CD4-positive, CD25-positive, alpha-beta regulatory T cell (primary cell): ENCODE measurements around the gene EML1. TPM values are rescaled to one million over a fixed set of nuclear protein-coding genes. Genes with fewer than 3 reads are reported as not detected.

ENCODE experiments used
- ATAC-seq, 2 donors: fragments of 150-1000 bp; cut with Tn5 transposase; one replicate each; pipeline ENCODE4 v1.10.0; 2021; ENCODE audit warnings: low read depth in 2 of 2, moderate number of reproducible peaks in 2 of 2, moderate library complexity in 1 of 2
- DNase-seq, 3 donors: peaks; one replicate each; pipeline versions ENCODE4 v3.0.0 to v3.0.0-alpha.2; 2012 to 2022; ENCODE audit warnings: mixed read lengths in 1 of 3
- H3K27ac ChIP-seq: one replicate; pipeline ENCODE4 v1.7.0; 2013; ENCODE audit warnings: mild to moderate bottlenecking, low read length; ENCODE audit not compliant: insufficient read depth, poor library complexity, severe bottlenecking
- H3K27me3 ChIP-seq: one replicate; pipeline ENCODE4 v1.7.0; 2013; ENCODE audit warnings: low read length; ENCODE audit not compliant: control insufficient read depth, insufficient read depth
- H3K36me3 ChIP-seq: one replicate; pipeline ENCODE4 v1.7.0; 2013; ENCODE audit warnings: mild to moderate bottlenecking, low read length, moderate library complexity; ENCODE audit not compliant: control insufficient read depth, insufficient read depth
- H3K4me1 ChIP-seq: 2 replicates; pipeline ENCODE4 v1.7.0; 2013; ENCODE audit warnings: mild to moderate bottlenecking, low read length; ENCODE audit not compliant: insufficient read depth, control insufficient read depth, poor library complexity, severe bottlenecking
- H3K4me3 ChIP-seq: one replicate; pipeline ENCODE4 v1.7.0; 2013; ENCODE audit warnings: low read depth, mild to moderate bottlenecking, low read length, moderate library complexity
- H3K9me3 ChIP-seq, 2 experiments: 1 replicate in 1 of 2; 2 replicates in 1 of 2; pipeline ENCODE4 v1.7.0; 2013; ENCODE audit warnings: low read length in 2 of 2, mild to moderate bottlenecking in 1 of 2, moderate library complexity in 1 of 2; ENCODE audit not compliant: control insufficient read depth in 2 of 2
- H3K27ac Mint-ChIP-seq, 3 donors: one replicate each; pipeline ENCODE4 v1.8.0; 2020 to 2022; ENCODE audit warnings: mild to moderate bottlenecking in 3 of 3, mixed read lengths in 3 of 3, moderate library complexity in 2 of 3
- H3K27me3 Mint-ChIP-seq: one replicate; pipeline ENCODE4 v1.8.0; 2022; ENCODE audit warnings: mild to moderate bottlenecking, mixed read lengths
- H3K36me3 Mint-ChIP-seq: one replicate; pipeline ENCODE4 v1.8.0; 2020; ENCODE audit warnings: mixed read lengths
- H3K4me1 Mint-ChIP-seq, 4 donors: one replicate each; pipeline ENCODE4 v1.8.0; 2020 to 2022; ENCODE audit warnings: mixed read lengths in 4 of 4, mild to moderate bottlenecking in 1 of 4
- H3K4me3 Mint-ChIP-seq, 4 donors: one replicate each; pipeline ENCODE4 v1.8.0; 2020 to 2022; ENCODE audit warnings: mild to moderate bottlenecking in 4 of 4, mixed read lengths in 4 of 4, moderate library complexity in 3 of 4
- H3K9me3 Mint-ChIP-seq, 7 donors: one replicate each; pipeline ENCODE4 v1.8.0; 2020 to 2022; ENCODE audit warnings: mixed read lengths in 7 of 7, mild to moderate bottlenecking in 3 of 7, moderate library complexity in 2 of 7
- polyA plus RNA-seq, 4 donors: library from polyadenylated mRNA; unstranded; fragments of 300-500 nt; fragmentation: Illumina TruSeq; gene quantifications; one replicate each; pipeline ENCODE4 v1.2.3, GENCODE V29; 2021
- total RNA-seq: library from RNA; stranded (reverse); gene quantifications from one replicate; pipeline ENCODE4 v1.2.3, GENCODE V29; 2022

The EML1 gene
- total and polyA plus RNA-seq, 5 donors from 2014 or later: not detected

DNA sequence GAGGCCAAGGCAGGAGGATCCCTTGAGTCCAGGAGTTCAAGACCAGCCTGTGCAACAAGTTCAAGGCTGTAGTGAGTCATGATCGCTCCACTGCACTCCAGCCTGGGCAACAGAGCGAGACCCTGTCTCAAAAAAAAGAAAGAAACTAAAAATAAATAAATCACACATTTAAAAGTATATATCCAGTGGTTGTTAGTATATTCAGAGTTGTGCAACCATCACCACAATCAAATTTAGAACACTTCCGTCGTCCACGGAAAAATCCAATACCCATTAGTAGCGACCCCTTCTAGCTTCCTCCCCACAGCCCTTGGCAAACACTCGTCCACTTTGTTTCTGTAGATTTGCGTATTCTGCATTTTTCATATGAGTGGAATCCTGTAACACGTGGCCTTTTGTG, 44.7 kb upstream of the EML1 start:
- H3K27me3 ChIP-seq: peaks cover 4% of the 10 kb centered on the region
- no peaks in the 10 kb centered on the region for H3K36me3 ChIP-seq
- Mint-ChIP-seq H3K4me1 (peaks cover 0 to 17% (median 3%) of the 10 kb centered on the region in 4 donors), H3K27me3 (peaks cover 29% of the 10 kb centered on the region), H3K9me3 (no peaks in the 10 kb centered on the region), H3K4me3 (no peak overlapping the region), H3K27ac (no peak overlapping the region), H3K36me3 (no peaks in the 10 kb centered on the region)
- no peaks in the 10 kb centered on the region for H3K9me3 ChIP-seq
- peaks cover 4% of the 10 kb centered on the region for H3K4me1 ChIP-seq
- ATAC-seq: no peak
- H3K4me3 ChIP-seq: no peak overlapping the region
- H3K27ac ChIP-seq: no peak overlapping the region
- no peak for DNase-seq

DNA sequence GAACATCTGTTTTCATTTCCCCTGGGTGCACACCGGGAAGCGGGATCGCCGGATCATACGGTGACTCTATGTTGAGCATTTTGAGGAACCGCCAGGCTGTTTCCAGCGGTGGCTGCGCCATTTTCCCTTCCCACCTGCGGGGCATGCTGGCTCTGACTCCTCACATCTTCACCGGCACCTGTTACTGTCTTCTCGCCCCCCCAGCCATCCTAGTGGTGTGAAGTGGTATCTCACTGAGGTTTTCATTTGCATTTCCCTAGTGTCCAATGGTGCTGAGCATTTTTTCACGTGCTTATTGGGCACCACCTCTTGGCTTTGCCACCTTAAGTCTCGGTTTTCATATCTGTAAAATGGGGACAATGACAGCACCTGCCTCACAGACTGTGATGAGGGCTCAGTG, 44.1 kb upstream of the EML1 start:
- no peak overlapping the region for H3K4me3 ChIP-seq
- no peaks in the 10 kb centered on the region for H3K9me3 ChIP-seq
- peaks cover 35% of the 10 kb centered on the region for H3K27me3 Mint-ChIP-seq
- no peak overlapping the region for H3K27ac ChIP-seq
- no peak overlapping the region for H3K4me3 Mint-ChIP-seq
- H3K4me1 Mint-ChIP-seq: peaks cover 0 to 17% (median 3%) of the 10 kb centered on the region in 4 donors
- peaks cover 4% of the 10 kb centered on the region for H3K27me3 ChIP-seq
- H3K36me3 ChIP-seq: no peaks in the 10 kb centered on the region
- ATAC-seq (no peak), DNase-seq (no peak)
- H3K36me3 Mint-ChIP-seq: no peaks in the 10 kb centered on the region
- peaks cover 4% of the 10 kb centered on the region for H3K4me1 ChIP-seq
- H3K27ac Mint-ChIP-seq: no peak overlapping the region
- no peaks in the 10 kb centered on the region for H3K9me3 Mint-ChIP-seq

DNA sequence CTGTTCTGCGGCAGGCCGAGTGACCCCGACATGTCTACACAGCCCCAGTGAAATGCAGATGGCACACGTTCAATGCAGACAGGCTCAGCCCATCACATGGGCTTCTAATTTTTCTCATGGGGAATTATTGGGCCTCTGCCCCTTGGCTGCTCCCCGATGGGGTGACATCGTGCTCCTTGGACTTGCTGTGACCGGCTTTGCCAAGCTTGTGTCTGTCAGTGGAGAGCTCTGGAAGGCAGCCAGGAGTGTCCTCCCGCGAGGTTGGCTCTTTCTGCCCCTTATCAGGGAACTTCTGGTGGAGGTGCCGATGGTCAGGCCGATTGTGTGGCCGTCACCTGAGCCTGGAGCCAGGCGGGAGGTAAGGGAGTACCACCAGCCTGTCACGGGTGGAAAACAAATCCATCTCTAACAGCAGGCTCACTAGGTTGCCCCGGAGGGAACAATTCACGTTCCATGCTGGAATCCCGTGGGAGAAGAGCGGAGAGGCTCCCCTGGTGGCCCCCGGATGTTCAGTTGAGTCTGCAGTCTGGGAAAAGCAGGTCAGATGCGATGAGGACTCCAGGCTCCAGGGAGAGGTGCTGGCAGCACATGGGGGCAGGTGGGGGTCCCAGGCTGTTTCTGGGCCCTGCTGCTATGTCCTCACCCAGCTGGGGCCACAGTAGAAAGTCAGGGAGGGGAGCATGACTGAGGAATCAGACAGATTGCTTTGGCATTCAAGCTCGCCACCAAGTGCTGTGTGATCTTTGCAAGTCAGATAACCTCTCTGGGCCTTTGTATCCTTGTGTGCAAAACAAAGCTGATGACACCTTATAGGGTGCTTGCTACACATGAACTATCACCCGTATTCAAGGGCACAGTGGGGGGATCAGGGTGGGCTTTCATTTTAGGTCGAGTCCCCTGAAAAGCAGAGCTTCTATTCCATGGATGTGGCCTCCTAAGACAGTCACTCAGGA, 43.2 kb upstream of the EML1 start:
- Histone ChIP-seq H3K4me3 (no peak overlapping the region), H3K9me3 (no peaks in the 10 kb centered on the region), H3K36me3 (no peaks in the 10 kb centered on the region), H3K4me1 (peaks cover 4% of the 10 kb centered on the region), H3K27me3 (peaks cover 4% of the 10 kb centered on the region), H3K27ac (no peak overlapping the region)
- peaks cover 0 to 17% (median 3%) of the 10 kb centered on the region in 4 donors for H3K4me1 Mint-ChIP-seq
- no peak overlapping the region for H3K4me3 Mint-ChIP-seq
- H3K27ac Mint-ChIP-seq: no peak overlapping the region
- no peaks in the 10 kb centered on the region for H3K9me3 Mint-ChIP-seq
- no peak for DNase-seq
- H3K27me3 Mint-ChIP-seq: peaks cover 31% of the 10 kb centered on the region
- H3K36me3 Mint-ChIP-seq: no peaks in the 10 kb centered on the region
- ATAC-seq: no peak

DNA sequence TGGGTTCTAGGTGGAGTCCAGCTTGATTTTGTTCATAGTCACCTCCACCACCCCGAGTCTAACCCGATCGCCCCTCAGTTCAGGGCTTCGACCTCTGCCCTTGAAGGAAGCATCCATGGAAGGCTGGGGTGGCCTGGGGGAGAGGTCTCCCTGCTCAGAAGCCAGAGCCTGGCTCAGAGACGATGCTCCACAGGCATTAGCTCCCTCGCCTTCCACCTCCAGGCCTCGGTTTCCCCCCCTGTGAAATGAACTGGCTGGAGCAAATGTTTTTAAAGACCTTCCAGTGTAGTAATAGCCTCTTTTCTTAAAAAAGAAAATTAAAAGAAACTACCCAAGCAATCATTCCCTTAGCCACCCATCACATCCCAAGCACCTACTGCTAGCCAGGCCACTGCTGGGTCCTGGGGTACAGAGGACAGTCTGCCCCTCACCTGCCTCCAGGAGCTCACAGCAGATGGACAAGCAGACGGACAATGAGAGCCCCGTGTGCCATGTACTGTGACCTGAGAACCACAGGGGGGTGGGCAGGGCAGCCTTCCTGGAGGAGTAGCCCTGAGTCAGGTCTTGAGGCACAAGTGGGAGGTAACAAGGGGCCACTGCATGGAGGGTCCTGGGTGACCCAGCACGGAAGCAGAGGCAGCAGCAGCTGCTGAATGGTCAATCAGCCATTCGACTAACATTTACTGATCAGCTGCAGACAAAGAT, 42.3 kb upstream of the EML1 start:
- no peaks in the 10 kb centered on the region for H3K9me3 ChIP-seq
- Mint-ChIP-seq H3K27me3 (peaks cover 28% of the 10 kb centered on the region), H3K9me3 (no peaks in the 10 kb centered on the region), H3K4me3 (no peak overlapping the region), H3K27ac (no peak overlapping the region), H3K36me3 (no peaks in the 10 kb centered on the region), H3K4me1 (peaks cover 0 to 16% (median 3%) of the 10 kb centered on the region in 4 donors)
- H3K27ac ChIP-seq: no peak overlapping the region
- no peaks in the 10 kb centered on the region for H3K36me3 ChIP-seq
- no peak overlapping the region for H3K4me3 ChIP-seq
- H3K27me3 ChIP-seq: no peaks in the 10 kb centered on the region
- H3K4me1 ChIP-seq: peaks cover 4% of the 10 kb centered on the region
- DNase-seq (no peak), ATAC-seq (no peak)

DNA sequence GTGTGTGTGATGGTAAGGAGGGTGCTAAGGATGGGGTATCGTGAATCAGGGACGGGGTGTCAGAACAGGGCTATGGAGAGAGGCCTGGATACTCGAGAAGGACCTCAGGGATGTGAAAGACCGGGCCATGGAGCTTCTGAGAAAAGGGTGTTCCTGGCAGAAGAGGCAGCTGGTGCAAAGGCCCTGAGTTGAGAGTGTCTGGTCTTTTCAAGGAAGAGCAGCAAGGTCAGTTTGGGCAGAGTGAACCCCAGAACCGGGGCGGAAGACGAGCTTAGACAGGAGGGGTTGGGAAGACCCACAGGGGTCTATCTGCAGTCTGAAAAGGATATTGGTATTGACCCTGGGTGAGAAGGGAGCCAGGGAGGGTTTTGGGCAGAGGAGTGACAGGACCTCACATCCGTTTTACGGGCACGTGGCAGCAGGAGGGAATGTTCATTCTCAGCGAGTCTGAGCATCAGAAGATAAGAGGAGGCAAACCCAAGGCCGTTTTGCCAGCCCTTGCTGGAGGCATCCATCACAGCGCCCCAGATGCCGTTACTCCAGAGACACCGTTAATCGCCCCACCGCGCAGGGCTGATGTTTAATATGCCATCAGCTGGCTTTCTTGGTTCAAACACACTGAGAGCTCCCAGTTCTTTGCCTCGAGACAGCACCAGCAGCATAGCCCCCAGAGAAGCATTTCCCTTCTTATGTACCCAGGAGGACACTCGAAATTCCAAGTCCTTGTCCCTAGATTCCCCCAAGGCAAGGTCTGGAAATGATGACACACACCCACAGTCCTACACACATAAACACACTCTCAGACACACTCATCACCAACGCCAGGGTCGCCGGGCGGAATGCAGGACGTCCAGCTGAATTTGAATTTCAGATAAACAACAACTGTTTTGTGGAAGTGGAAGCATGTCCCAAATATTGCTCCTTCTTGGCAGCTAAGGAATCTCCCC, 41.4 kb upstream of the EML1 start:
- peak overlapping the region in 1 of 3 donors; percentile 21 for H3K27ac Mint-ChIP-seq
- no peaks in the 10 kb centered on the region for H3K9me3 Mint-ChIP-seq
- Histone ChIP-seq H3K4me3 (no peak overlapping the region), H3K36me3 (no peaks in the 10 kb centered on the region), H3K27ac (no peak overlapping the region), H3K27me3 (no peaks in the 10 kb centered on the region), H3K4me1 (peaks cover 1% of the 10 kb centered on the region), H3K9me3 (no peaks in the 10 kb centered on the region)
- ATAC-seq (no peak), DNase-seq (no peak)
- peaks cover 0 to 9% (median 1%) of the 10 kb centered on the region in 4 donors for H3K4me1 Mint-ChIP-seq
- H3K36me3 Mint-ChIP-seq: no peaks in the 10 kb centered on the region
- peaks cover 28% of the 10 kb centered on the region for H3K27me3 Mint-ChIP-seq
- H3K4me3 Mint-ChIP-seq: no peak overlapping the region

DNA sequence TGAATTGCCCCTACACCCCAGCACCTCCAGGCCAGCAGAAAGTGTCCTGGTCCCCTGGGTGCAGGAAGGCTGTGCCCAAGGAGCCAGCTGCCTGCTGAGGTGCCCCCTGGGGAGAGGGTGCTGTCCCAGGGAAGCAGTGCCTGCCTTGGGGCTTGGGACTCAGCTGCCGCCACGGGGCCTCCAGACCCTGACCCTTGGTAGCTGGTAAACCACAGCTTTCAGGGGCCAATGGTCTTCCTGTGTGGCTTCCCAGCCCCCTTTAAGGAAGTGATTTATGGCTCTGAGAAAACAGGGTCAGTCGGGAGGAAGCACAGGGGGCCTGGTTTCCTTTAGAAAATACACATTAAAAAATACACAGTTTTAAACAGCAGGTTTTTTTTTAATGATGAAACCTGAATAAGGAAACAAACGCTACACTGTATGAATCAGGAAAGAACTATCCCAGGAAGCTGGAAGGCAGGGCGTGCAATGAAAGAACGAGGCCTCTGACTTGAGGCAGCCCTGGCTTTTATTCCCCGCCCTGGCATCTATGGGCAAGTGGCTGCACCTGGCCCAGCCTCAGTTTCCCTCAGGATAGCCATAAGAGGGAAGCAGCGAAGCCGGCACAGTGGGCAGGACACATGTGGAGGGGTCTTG, 40.6 kb upstream of the EML1 start:
- no peak overlapping the region for H3K27ac Mint-ChIP-seq
- H3K4me3 Mint-ChIP-seq: no peak overlapping the region
- Histone ChIP-seq H3K4me3 (no peak overlapping the region), H3K27me3 (no peaks in the 10 kb centered on the region), H3K36me3 (no peaks in the 10 kb centered on the region), H3K9me3 (no peaks in the 10 kb centered on the region), H3K27ac (no peak overlapping the region), H3K4me1 (no peaks in the 10 kb centered on the region)
- peaks cover 0 to 6% (median 1%) of the 10 kb centered on the region in 4 donors for H3K4me1 Mint-ChIP-seq
- H3K27me3 Mint-ChIP-seq: peaks cover 28% of the 10 kb centered on the region
- no peaks in the 10 kb centered on the region for H3K36me3 Mint-ChIP-seq
- no peak for DNase-seq
- ATAC-seq: no peak
- H3K9me3 Mint-ChIP-seq: no peaks in the 10 kb centered on the region
